K562 (cell line): Measurements from ENCODE around the gene PTPN18. TPM values are rescaled to one million over a fixed set of nuclear protein-coding genes. Genes with fewer than 3 reads are reported as not detected.

ENCODE experiments used
- ATAC-seq: fragments of 200-7000 bp; cut with Tn5 transposase; 3 replicates; pipeline ENCODE4 v1.9.1; 2020; ENCODE audit warnings: moderate library complexity
- BruUV-seq: library from RNA; stranded (reverse); fragments of 400-500 nt; replicated peaks from 2 replicates; lab custom pipeline; 2021; lab: Mats Ljungman, UMichigan
- CTCF ChIA-PET: fragments of 300-600 bp; formaldehyde crosslinking; extraction: SDS; loops from one replicate; lab custom pipeline; 2021; ENCODE audit warnings: low intra/inter-chr PET ratio; lab: Yijun Ruan, JAX
- POLR2A ChIA-PET: fragments of 300-600, 350-650 bp; sonication (Branson Sonifier 250); formaldehyde crosslinking; extraction: SDS; loops from one replicate; lab custom pipeline; 2021; ENCODE audit warnings: antibody characterized with exemption, inconsistent platforms; lab: Yijun Ruan, JAX
- DNase-seq, 4 experiments: peaks; one replicate each; pipeline versions ENCODE4 v3.0.0 to v3.0.0-alpha.2; 2011 to 2018; ENCODE audit warnings: low spot score in 3 of 4, mixed read lengths in 3 of 4; ENCODE audit errors: extremely low read depth in 1 of 4
- FAIRE-seq: peaks from 2 replicates; lab custom pipeline; 2011; peaks lifted over from hg19 to GRCh38; lab: Jason Lieb, UNC
- H2AFZ ChIP-seq: 2 replicates; pipeline ENCODE4 v1.6.0; 2011; ENCODE audit warnings: low read depth, low read length, control low read depth, inconsistent platforms
- H3K27ac ChIP-seq: fragments of 200-600 bp; 3 replicates; pipeline ENCODE4 v1.8.0; 2011; ENCODE audit warnings: low read depth, mild to moderate bottlenecking, control low read depth, inconsistent platforms, low read length, moderate library complexity, mixed read lengths; ENCODE audit errors: extremely low read depth
- H3K27me3 ChIP-seq, 2 experiments: fragments of 300-600 bp in 1 of 2; 2 replicates in 1 of 2; 3 replicates in 1 of 2; pipeline versions ENCODE4 v1.6.0 to v1.8.0; 2011; ENCODE audit warnings: inconsistent platforms in 2 of 2, low read length in 2 of 2, mild to moderate bottlenecking in 1 of 2, mixed read lengths in 1 of 2, moderate library complexity in 1 of 2; ENCODE audit not compliant: control insufficient read depth in 2 of 2, insufficient read depth in 2 of 2
- H3K36me3 ChIP-seq: fragments of 300-600 bp; 3 replicates; pipeline ENCODE4 v1.8.0; 2011; ENCODE audit warnings: mild to moderate bottlenecking, low read length, inconsistent platforms; ENCODE audit not compliant: control insufficient read depth, insufficient read depth
- H3K4me1 ChIP-seq, 2 experiments: fragments of 200-600 bp in 1 of 2; replicated peaks in 1 of 2; 2 replicates in 1 of 2; 3 replicates in 1 of 2; pipeline versions ENCODE4 v1.5.1 to v1.8.0; 2011; ENCODE audit warnings: inconsistent platforms in 2 of 2, low read length in 2 of 2, mild to moderate bottlenecking in 1 of 2, mixed read lengths in 1 of 2, moderate library complexity in 1 of 2; ENCODE audit not compliant: control insufficient read depth in 2 of 2, insufficient read depth in 2 of 2
- H3K4me2 ChIP-seq: 2 replicates; pipeline ENCODE4 v1.6.1; 2011; ENCODE audit warnings: low read length, control low read depth, inconsistent platforms, mixed read lengths; ENCODE audit not compliant: insufficient read depth
- H3K4me3 ChIP-seq: fragments of 200-600 bp; sonication (generic), shearing (Covaris generic); 2 replicates; pipeline ENCODE4 v1.5.1; 2016; ENCODE audit warnings: control low read depth, inconsistent platforms
- H3K79me2 ChIP-seq: fragments of 200-600 bp; 3 replicates; pipeline ENCODE4 v1.8.0; 2011; ENCODE audit warnings: low read length, inconsistent platforms; ENCODE audit not compliant: control insufficient read depth, insufficient read depth
- H3K9ac ChIP-seq, 2 experiments: 2 replicates each; pipeline versions ENCODE4 v1.6.0 to v1.6.1; 2011; ENCODE audit warnings: low read depth in 2 of 2, low read length in 2 of 2, control low read depth in 1 of 2, inconsistent platforms in 1 of 2, mild to moderate bottlenecking in 1 of 2, mixed read lengths in 1 of 2; ENCODE audit not compliant: insufficient read depth in 1 of 2
- H3K9me1 ChIP-seq: one replicate; pipeline ENCODE4 v1.6.0; 2011; ENCODE audit warnings: inconsistent platforms, mild to moderate bottlenecking, low read length, moderate library complexity; ENCODE audit not compliant: control insufficient read depth, insufficient read depth
- H3K9me3 ChIP-seq: replicated peaks from 2 replicates; pipeline ENCODE4 v1.5.1; 2011; ENCODE audit warnings: low read depth, low read length, inconsistent platforms; ENCODE audit not compliant: control insufficient read depth, insufficient read depth
- H4K20me1 ChIP-seq: replicated peaks from 2 replicates; pipeline ENCODE4 v1.6.1; 2011; ENCODE audit warnings: low read length, inconsistent platforms, mixed read lengths; ENCODE audit not compliant: control insufficient read depth, insufficient read depth
- HDAC6 ChIP-seq: IDR thresholded peaks from 2 replicates; pipeline ENCODE4 v1.6.1; 2012; ENCODE audit warnings: low read depth, mild to moderate bottlenecking, control low read depth, inconsistent platforms, low read length, moderate library complexity
- HMG20B ChIP-seq: fragments of 250-450 bp; sonication (Bioruptor Pico); IDR thresholded peaks from 2 replicates; pipeline ENCODE4 v1.5.0; 2021; ENCODE audit warnings: mild to moderate bottlenecking
- KDM5B ChIP-seq: fragments of 200-600 bp; sonication (generic); IDR thresholded peaks from 2 replicates; pipeline ENCODE4 v1.6.1; 2012; ENCODE audit warnings: low read depth, mild to moderate bottlenecking, moderate library complexity, low read length, control low read depth, inconsistent platforms; ENCODE audit not compliant: insufficient replicate concordance
- LEF1 ChIP-seq: fragments of 450-650 bp; IDR thresholded peaks from 2 replicates; pipeline ENCODE4 v1.6.1; 2016; ENCODE audit warnings: mild to moderate bottlenecking
- POLR3A ChIP-seq: IDR thresholded peaks from 2 replicates; pipeline ENCODE4 v1.6.1; 2011; ENCODE audit warnings: borderline replicate concordance, mild to moderate bottlenecking, moderate library complexity; ENCODE audit not compliant: insufficient read length, insufficient read depth; ENCODE audit errors: extremely low read depth
- RAD51 ChIP-seq: fragments of 450-650 bp; IDR thresholded peaks from 2 replicates; pipeline ENCODE4 v1.7.1; 2016; ENCODE audit warnings: low read depth, mild to moderate bottlenecking, borderline replicate concordance
- SP1 ChIP-seq: sonication (generic); formaldehyde crosslinking; IDR thresholded peaks from 2 replicates; pipeline ENCODE4 v1.8.1; 2022; ENCODE audit warnings: mild to moderate bottlenecking, missing genetic modification reagents
- TCF3 ChIP-seq: sonication (generic); formaldehyde crosslinking; IDR thresholded peaks from 2 replicates; pipeline ENCODE4 v1.4.0; 2020; ENCODE audit warnings: mild to moderate bottlenecking, missing genetic modification reagents
- TCF7 ChIP-seq: sonication (generic); IDR thresholded peaks from 2 replicates; pipeline ENCODE4 v1.6.1; 2016; ENCODE audit warnings: antibody characterized with exemption, borderline replicate concordance
- TFE3 ChIP-seq: fragments of 450-650 bp; formaldehyde crosslinking; IDR thresholded peaks from 2 replicates; pipeline ENCODE4 v1.4.0; 2020; ENCODE audit warnings: mild to moderate bottlenecking, mixed read lengths
- ZNF398 ChIP-seq: fragments of 250-450 bp; sonication (Bioruptor Pico); IDR thresholded peaks from 2 replicates; pipeline ENCODE4 v1.8.0; 2021; ENCODE audit warnings: moderate library complexity, mild to moderate bottlenecking, inconsistent platforms
- ZNF609 ChIP-seq: sonication (generic); formaldehyde crosslinking; IDR thresholded peaks from 2 replicates; pipeline ENCODE4 v1.8.1; 2023; ENCODE audit warnings: missing genetic modification reagents, mild to moderate bottlenecking, borderline replicate concordance
- WGBS: fragments of 100-300 bp; shearing (Covaris generic); methylation state at CpG from one replicate; pipeline ENCODE4 v1.1.6; 2016; ENCODE audit warnings: low coverage, mixed read lengths; ENCODE audit not compliant: insufficient coverage; ENCODE audit errors: missing lambda C conversion rate; 5-methylcytosine and 5-hydroxymethylcytosine counted together
- in situ Hi-C: fragments of 300-500 bp; cut with MboI; formaldehyde crosslinking; loops from 4 replicates; pipeline ENCODE4 v1.15.0; 2018; ENCODE audit warnings: inconsistent platforms, mixed read lengths
- intact Hi-C: fragments of 100-400 bp; cut with micrococcal nuclease; formaldehyde crosslinking; loops from 2 replicates; pipeline ENCODE4 v1.14.2; 2022
- polyA plus RNA-seq, 8 experiments: library from polyadenylated mRNA; depleted of rRNA in 4 of 8; stranded (reverse) in 5 of 8; unstranded in 3 of 8; fragments of >200 nt; fragmentation: Nextera tagmentation in 2 of 8; fragmentation: Illumina TruSeq in 1 of 8; extraction: Ambion mirVana in 2 of 8; extraction: Trizol in 1 of 8; gene quantifications; 2 replicates each; pipeline versions ENCODE4 v1.2.1 to v1.2.3, GENCODE V29; 2011 to 2014; ENCODE audit warnings: inconsistent platforms in 1 of 8, missing spikeins in 1 of 8
- total RNA-seq, 7 experiments: library from RNA; depleted of rRNA in 6 of 7; stranded (reverse); fragments of >200 nt in 6 of 7; fragmentation: Illumina TruSeq in 2 of 7; extraction: Trizol in 2 of 7; gene quantifications; 2 replicates each; pipeline versions ENCODE4 v1.2.1 to v1.2.3, GENCODE V29; 2011 to 2021; ENCODE audit warnings: low replicate concordance in 1 of 7

Gene PTPN18
- total and polyA plus RNA-seq, 9 of the 15 experiments (the other 6 are each of a cell fraction or from before 2014, with no cell fraction given), result 11.6 to 90.7 (median 49.6) TPM

GRCh38 chr2:130369965-130370341, 14.1 kb downstream of the PTPN18 start (continued):
- TF ChIP-seq ZNF398 (no peak), TCF7 (no peak), POLR3A (no peak)

GRCh38 chr2:130370490-130370889, 14.6 kb downstream of the PTPN18 start:
- H3K4me1 ChIP-seq, result peaks cover 30 to 42% of the 10 kb centered on the region in 2 experiments; a peak in 4 of 5 replicates
- peak overlapping the region; percentile 43; the same call in 1 of the 2 replicates for H3K4me2 ChIP-seq
- peaks cover 44% of the 10 kb centered on the region for H3K79me2 ChIP-seq
- no peaks in the 10 kb centered on the region for H3K27me3 ChIP-seq
- H3K4me3 ChIP-seq, result no peak overlapping the region
- DNase-seq (peak in 2 of 4 experiments; percentile 29 to 73), ATAC-seq (no peak), FAIRE-seq (no peak)
- H2AFZ ChIP-seq, result no peak overlapping the region
- H3K9me3 ChIP-seq, result 0 out of 2 replicates have a peak, but pooled peaks cover 1% of the 10 kb centered on the region
- CTCF ChIA-PET, result no interaction called here
- POLR2A ChIA-PET, result interaction anchor here (0.7 to 1.2 kb wide), 2 partner anchors 15 to 19 kb away, joined by 3 read pairs; no protein-coding TSS in a partner anchor
- no peak overlapping the region for H3K27ac ChIP-seq
- WGBS, result 68% methylated on average over 9 of the region's 9 CpGs
- intact Hi-C loops (no loop called here), in situ Hi-C loops (no loop called here)
- peaks cover 36% of the 10 kb centered on the region; the same call in 2 of the 3 replicates for H3K36me3 ChIP-seq
- no TSS peak for BruUV-seq
- no peaks in the 10 kb centered on the region for H4K20me1 ChIP-seq
- H3K9me1 ChIP-seq, result no peaks in the 10 kb centered on the region
- H3K9ac ChIP-seq, result peak overlapping the region in 1 of 2 experiments; percentile 98; a peak in 1 of 4 replicates
- peak; percentile 96 for TF ChIP-seq TCF7
- TF ChIP-seq LEF1, result peak; percentile 78; the same call in 1 of the 2 replicates
- TF ChIP-seq KDM5B, result peak; percentile 22
- no peak for TF ChIP-seq HMG20B (CRISPR knock-in tag)
- TF ChIP-seq RAD51, result 0 out of 2 replicates have a peak, but pooled peaks have one; percentile 13
- TF ChIP-seq HDAC6, result no peak
- TF ChIP-seq TCF3, result peak; percentile 86
- no peak for TF ChIP-seq TFE3 (CRISPR knock-in tag)
- TF ChIP-seq SP1 (CRISPR knock-in tag), result 0 out of 2 replicates have a peak, but pooled peaks have one; percentile 27
- TF ChIP-seq ZNF609, result 0 out of 2 replicates have a peak, but pooled peaks have one; percentile 55
